HL-60 (cell line): ENCODE results near the gene CRTC1.

Source experiments
- DNase-seq, 2 experiments: peaks; one replicate each; pipeline ENCODE4 v3.0.0-alpha.2; 2010 to 2020; ENCODE audit warnings: low read depth in 1 of 2, low spot score in 1 of 2
- H3K27ac ChIP-seq: fragments of 250-450 bp; sonication (Bioruptor Pico); replicated peaks from 2 replicates; pipeline ENCODE4 v1.5.1; 2020; ENCODE audit warnings: mild to moderate bottlenecking, moderate library complexity
- H3K27me3 ChIP-seq: fragments of 250-450 bp; sonication (Bioruptor Pico); 2 replicates; pipeline ENCODE4 v1.5.1; 2021; ENCODE audit warnings: mild to moderate bottlenecking, moderate library complexity; ENCODE audit not compliant: insufficient read depth, poor library complexity, severe bottlenecking
- H3K4me3 ChIP-seq: replicated peaks from 2 replicates; pipeline ENCODE4 v1.5.1; 2011; ENCODE audit warnings: mild to moderate bottlenecking, control low read depth, low read length; ENCODE audit not compliant: insufficient read depth
- GABPA ChIP-seq: IDR thresholded peaks from 2 replicates; pipeline ENCODE4 v1.6.1; 2012; ENCODE audit warnings: low read depth
- POLR2AphosphoS5 ChIP-seq: IDR thresholded peaks from 2 replicates; pipeline ENCODE4 v1.6.1; 2012; ENCODE audit warnings: low read depth
- SPI1 ChIP-seq: IDR thresholded peaks from 2 replicates; pipeline ENCODE4 v1.6.1; 2012; ENCODE audit warnings: low read depth, mild to moderate bottlenecking, borderline replicate concordance
- TF ChIP-seq, protein P1 (sequence below): IDR thresholded peaks from one replicate; pipeline ENCODE4 v1.5.1; 2011; ENCODE audit warnings: low read length, control low read depth, inconsistent platforms; ENCODE audit not compliant: insufficient read depth
- TF ChIP-seq, protein P2 (sequence below): IDR thresholded peaks from 2 replicates; pipeline ENCODE4 v1.6.1; 2012; ENCODE audit warnings: low read depth; ENCODE audit not compliant: insufficient replicate concordance

Gene CRTC1

DNA sequence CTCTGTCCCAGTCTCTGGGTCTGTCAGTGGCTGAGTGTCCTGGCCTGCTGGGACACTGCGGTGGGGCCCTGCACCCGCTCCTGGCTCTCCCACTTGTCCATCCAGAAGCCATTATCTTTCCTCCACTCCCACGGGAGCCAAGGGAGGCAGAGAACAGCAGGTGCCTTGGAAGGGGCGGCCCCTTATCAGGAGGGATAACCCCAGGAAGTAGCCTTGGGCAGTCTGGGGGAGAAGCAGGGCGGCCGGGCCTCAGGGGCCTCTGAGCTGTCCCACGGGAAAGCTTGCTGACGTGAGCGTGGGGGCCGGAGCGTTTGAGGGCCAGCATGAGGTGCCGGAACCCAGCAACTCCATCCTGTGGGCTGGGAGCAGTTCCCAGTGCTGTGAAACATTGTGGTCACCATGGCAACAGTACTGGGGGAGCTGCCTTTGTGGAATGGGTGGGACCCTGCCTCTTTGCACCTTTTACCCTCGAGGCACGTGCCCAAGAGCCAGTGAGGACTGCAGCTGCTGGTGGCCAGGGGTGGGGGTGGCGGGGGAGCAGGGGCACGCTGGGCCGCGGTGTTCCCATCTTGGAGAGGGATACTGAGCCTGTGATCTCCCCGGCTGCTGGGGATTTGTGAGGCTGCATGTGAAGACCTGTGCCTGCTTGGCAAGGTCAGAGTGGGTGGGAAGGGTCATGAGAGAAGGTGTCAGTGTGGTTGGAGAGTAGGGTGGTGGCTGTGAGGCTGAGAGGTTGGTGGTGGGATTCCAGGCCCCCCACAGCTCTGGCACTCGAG is 25.7 kb upstream of the CRTC1 start:
- TF ChIP-seq SPI1 (no peak), POLR2AphosphoS5 (no peak), GABPA (no peak)
- TF ChIP-seq, protein P1, sequence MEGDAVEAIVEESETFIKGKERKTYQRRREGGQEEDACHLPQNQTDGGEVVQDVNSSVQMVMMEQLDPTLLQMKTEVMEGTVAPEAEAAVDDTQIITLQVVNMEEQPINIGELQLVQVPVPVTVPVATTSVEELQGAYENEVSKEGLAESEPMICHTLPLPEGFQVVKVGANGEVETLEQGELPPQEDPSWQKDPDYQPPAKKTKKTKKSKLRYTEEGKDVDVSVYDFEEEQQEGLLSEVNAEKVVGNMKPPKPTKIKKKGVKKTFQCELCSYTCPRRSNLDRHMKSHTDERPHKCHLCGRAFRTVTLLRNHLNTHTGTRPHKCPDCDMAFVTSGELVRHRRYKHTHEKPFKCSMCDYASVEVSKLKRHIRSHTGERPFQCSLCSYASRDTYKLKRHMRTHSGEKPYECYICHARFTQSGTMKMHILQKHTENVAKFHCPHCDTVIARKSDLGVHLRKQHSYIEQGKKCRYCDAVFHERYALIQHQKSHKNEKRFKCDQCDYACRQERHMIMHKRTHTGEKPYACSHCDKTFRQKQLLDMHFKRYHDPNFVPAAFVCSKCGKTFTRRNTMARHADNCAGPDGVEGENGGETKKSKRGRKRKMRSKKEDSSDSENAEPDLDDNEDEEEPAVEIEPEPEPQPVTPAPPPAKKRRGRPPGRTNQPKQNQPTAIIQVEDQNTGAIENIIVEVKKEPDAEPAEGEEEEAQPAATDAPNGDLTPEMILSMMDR = no peak
- TF ChIP-seq, protein P2, sequence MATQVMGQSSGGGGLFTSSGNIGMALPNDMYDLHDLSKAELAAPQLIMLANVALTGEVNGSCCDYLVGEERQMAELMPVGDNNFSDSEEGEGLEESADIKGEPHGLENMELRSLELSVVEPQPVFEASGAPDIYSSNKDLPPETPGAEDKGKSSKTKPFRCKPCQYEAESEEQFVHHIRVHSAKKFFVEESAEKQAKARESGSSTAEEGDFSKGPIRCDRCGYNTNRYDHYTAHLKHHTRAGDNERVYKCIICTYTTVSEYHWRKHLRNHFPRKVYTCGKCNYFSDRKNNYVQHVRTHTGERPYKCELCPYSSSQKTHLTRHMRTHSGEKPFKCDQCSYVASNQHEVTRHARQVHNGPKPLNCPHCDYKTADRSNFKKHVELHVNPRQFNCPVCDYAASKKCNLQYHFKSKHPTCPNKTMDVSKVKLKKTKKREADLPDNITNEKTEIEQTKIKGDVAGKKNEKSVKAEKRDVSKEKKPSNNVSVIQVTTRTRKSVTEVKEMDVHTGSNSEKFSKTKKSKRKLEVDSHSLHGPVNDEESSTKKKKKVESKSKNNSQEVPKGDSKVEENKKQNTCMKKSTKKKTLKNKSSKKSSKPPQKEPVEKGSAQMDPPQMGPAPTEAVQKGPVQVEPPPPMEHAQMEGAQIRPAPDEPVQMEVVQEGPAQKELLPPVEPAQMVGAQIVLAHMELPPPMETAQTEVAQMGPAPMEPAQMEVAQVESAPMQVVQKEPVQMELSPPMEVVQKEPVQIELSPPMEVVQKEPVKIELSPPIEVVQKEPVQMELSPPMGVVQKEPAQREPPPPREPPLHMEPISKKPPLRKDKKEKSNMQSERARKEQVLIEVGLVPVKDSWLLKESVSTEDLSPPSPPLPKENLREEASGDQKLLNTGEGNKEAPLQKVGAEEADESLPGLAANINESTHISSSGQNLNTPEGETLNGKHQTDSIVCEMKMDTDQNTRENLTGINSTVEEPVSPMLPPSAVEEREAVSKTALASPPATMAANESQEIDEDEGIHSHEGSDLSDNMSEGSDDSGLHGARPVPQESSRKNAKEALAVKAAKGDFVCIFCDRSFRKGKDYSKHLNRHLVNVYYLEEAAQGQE = no peak
- no peak for DNase-seq
- Histone ChIP-seq H3K4me3 (no peak overlapping the region), H3K27me3 (no peaks in the 10 kb centered on the region), H3K27ac (no peak overlapping the region)

DNA sequence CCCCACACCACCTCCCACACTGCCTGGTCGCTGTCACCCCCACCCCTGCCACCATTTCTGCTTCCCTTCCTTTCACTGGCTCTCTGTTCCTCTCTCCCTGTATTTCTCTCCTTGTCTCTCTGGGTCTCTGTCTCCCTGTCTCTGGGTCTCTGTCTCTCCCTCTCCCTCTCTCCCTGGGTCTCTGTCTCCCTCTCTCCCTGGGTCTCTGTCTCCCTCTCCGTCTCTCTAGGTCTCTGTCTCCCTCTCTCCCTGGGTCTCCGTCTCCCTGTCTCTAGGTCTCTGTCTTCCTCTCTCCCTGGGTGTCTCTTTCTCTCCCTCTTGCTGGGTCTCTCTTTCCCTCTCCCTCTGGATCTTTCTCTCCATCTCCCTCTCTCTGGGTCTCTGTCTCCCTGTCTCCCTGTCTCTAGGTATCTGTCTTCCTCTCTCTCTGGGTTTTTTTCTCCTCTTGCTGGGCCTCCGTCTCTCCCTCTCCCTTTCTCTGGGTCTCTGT is 25.1 kb upstream of the CRTC1 start:
- no peak for DNase-seq
- H3K4me3 ChIP-seq = no peak overlapping the region
- H3K27ac ChIP-seq = no peak overlapping the region
- no peaks in the 10 kb centered on the region for H3K27me3 ChIP-seq
- TF ChIP-seq, protein P1 = no peak
- TF ChIP-seq POLR2AphosphoS5 = no peak
- TF ChIP-seq, protein P2 = no peak
- TF ChIP-seq GABPA = no peak
- no peak for TF ChIP-seq SPI1

DNA sequence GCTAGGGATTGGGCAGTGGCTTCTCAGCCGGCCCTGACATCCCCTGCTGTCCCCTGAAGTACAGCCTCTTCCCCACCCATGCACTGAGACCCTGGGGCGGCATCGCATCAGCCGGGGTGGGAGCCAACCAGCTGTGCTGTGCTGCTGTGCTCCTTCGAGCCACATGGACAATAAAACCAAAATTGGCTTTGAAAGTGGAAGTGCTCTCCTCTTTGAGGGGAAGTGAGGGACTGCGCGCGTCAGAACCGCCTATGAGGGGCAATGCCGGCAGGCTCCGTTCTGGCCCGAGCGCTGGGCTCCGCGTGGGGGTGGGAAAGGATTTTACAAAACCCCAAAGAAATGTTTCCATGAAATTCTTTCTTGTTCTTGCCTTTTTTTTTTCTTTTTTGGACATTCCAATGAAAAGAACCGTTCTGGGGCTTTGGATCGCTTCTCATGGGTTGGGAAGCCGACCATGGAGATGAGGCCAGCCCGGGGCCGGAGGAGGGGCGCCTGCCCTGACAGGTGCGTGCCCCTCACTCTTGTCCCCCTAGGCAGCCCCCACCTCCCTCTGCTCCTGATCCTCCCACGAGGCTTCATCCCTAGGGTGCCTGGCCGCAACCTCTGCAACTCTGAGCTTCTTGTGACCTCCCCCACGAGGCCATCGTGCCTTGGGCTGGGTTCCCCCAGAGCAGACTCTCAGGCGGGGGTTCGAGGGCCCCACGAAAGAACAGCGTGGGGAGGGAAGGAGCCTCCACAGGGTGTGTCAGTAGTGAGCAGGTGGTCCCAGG is 24.0 kb upstream of the CRTC1 start:
- Histone ChIP-seq H3K4me3 (no peak overlapping the region), H3K27ac (no peak overlapping the region)
- peak; percentile 26 to 43 for DNase-seq

More for the DNA sequence above, 24.0 kb upstream of the CRTC1 start:
- no peaks in the 10 kb centered on the region for H3K27me3 ChIP-seq
- peak; percentile 93 for TF ChIP-seq SPI1
- no peak for TF ChIP-seq POLR2AphosphoS5
